T1000 (cell line): ENCODE data around the gene CLDN5.

Source experiments
- DNase-seq: peaks from one replicate; lab custom pipeline; 2025; ENCODE audit warnings: mixed read lengths; lab: John Stamatoyannopoulos, UW

CLDN5 gene, protein sequence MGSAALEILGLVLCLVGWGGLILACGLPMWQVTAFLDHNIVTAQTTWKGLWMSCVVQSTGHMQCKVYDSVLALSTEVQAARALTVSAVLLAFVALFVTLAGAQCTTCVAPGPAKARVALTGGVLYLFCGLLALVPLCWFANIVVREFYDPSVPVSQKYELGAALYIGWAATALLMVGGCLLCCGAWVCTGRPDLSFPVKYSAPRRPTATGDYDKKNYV

DNA sequence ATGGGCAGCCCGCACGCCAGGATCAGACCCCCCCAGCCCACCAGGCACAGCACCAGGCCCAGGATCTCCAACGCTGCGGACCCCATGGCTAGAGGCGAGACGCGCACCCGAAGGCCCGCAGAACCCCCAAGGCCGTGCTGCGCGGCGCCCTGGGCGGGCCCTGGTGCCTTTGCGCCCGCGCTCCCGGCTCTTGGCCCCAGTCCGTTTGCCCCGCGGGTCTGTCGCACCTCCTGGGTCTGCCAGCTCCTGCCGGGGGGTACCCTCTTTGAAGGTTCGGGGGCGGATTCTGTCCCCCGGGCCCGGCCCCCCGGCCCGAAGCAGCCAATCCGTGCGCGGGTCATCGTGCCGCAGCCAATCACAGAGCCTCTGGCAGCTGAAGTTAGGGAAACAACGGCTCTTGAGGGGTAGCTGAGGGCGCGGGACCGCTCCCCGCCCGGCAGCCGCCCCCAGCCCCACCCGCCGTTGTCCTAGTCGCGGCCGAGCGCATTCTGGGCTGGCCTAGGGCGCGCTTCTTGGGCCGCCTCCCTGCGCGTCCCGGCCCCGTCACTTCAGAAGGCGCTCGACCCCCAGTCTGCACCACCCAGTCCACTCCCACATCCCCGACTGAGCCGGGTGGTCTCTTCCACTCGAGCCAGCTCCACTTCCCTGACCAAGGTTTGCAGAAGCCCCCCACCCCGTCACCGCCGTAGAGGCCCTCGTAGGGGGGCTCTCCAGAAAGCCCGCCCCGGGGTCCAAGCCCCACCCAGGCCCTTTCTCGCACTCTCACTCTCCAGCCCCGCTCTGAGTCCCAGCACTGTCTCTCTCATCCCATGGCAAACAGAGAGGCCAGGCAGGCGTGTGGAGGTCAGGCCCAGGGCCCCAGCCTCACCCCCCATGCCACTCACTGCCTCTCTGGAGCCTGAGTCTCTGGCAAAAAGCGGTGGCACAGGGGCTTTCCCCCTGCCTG lies at the start of gene CLDN5:
TSS of gene CLDN5 (minus strand) at position 241 of the 946 bp plus-strand sequence. CDS start at position 86, 155 bp downstream.
- no peak for DNase-seq

DNA sequence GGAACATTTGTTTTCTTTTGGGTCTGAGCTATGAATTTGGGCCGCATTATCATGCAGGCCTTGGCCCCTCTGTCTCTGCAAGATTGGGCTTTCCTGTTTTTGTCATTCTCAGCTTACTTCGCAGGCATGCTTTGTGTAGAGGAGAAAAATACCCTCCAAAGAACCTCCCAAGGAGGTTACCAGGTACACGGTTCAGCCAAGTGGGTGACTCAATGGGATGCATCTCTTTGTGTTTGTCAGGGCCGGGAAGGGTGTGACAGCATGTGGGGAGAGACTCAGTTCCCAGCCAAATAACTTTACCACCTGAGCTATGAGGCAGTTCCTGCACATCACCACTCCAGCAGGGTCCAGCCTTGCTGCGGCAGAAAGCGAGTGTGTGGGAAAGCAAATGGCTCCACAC lies 47.8 kb upstream of the CLDN5 start:
- DNase-seq, result no peak

DNA sequence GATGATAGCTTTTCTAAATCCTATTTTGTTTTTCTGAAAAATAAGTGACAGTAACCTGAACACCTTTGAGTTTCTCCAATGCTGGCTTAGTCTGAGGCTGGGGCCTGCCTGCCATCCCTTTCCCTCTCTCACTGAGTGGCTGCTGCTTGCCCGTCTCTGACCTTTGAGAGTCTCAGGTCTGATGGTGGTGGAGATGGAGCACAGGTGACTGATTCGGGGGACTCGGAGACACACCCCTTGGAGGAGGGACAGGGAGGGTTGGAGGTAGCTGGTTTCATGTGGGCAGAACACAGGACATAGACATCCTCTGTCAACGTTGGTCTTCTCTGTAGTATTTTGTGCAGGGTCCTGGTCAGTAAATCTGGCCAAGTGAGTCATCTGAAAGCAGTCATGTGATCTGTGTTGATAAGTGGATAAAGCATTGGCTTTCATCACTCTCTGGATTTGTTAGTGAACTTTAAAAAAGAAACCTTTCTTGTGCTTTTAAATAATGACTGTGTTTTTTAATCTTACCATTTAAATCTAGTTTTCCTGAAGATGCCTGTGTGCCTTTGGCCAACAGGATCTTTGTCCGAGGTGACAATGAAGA lies 47.1 kb upstream of the CLDN5 start:
- no peak for DNase-seq

DNA sequence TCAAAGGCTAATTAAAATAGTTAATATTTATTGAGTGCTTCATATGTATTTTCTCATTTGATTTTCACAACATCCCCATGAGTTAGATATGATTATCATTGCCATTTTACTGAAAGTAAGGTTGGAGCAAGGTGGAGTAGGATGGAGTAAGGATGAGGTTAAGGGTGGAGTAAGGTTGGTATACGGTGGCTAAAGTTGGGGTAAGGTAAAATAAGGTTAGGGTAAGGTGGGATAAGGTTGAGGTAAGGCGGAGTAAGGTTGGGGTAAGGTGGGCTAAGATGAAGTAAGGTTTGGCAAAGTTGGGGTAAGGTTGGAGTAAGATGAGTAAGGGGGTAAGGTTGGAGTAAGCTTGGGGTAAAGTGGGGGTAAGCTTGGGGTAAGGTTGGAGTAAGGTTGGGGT lies 45.8 kb upstream of the CLDN5 start:
- no peak for DNase-seq

DNA sequence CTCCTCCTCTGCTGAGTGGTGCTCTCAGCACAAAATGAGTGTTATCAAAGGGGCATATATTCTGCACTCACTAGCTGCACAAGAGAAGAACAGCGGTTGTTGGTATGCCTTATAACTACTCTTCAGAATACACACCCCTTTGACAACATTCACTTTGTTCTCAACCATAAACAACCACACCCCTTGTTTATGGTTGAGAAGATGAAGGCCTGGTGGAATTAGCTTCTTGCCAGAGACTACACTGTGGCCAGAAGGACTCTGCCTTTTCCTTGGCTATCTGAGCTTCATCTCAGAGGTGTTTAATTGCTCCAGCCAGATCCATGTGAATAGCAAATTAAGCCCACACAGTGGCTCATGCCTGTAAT lies 45.0 kb upstream of the CLDN5 start:
- no peak for DNase-seq

DNA sequence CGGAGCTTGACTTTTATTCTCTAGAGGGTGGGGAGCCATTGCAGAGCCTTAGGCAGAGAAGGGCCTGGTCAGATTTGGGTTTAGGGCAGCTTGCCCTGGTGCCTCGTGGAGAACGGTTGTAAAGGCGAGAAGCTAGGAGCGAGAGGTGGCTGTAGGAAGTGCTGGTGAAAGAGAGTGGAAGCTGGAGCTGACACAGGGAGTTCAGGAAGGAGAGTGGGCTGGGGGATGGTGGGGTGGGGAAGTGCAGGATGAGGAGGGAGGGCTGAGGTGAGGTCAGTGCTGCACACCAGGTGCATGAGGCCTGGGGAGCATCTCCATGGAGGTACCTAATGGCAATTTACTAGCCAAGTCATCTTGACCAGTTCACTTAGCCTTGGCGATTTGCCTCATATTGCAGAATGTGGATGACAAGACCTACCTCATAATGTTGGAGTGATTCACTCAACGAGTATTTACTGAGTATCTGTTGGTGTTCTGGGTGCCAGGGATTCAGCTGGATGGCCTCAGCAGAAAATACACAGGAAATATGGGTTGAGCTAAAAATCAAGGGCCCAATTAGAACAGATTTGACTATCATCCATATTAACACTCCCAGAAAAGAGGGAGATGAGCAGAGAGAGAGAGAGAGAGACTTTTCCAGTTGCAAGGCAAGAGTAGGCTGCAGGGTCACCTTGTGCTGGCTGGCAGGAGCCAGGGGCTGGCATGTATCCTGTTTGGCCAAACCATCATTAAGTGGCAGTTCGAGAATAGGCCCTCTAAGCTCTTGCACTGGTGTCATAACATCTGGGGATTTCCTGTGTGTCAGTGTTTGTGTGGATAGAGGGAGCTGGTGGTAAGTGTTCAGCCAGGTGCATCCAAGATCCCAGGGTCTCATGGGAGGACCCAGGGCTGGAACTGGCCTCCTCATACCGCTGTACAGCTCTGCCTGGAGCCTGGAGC lies 44.4 kb upstream of the CLDN5 start:
- DNase-seq, result peak; percentile 12

DNA sequence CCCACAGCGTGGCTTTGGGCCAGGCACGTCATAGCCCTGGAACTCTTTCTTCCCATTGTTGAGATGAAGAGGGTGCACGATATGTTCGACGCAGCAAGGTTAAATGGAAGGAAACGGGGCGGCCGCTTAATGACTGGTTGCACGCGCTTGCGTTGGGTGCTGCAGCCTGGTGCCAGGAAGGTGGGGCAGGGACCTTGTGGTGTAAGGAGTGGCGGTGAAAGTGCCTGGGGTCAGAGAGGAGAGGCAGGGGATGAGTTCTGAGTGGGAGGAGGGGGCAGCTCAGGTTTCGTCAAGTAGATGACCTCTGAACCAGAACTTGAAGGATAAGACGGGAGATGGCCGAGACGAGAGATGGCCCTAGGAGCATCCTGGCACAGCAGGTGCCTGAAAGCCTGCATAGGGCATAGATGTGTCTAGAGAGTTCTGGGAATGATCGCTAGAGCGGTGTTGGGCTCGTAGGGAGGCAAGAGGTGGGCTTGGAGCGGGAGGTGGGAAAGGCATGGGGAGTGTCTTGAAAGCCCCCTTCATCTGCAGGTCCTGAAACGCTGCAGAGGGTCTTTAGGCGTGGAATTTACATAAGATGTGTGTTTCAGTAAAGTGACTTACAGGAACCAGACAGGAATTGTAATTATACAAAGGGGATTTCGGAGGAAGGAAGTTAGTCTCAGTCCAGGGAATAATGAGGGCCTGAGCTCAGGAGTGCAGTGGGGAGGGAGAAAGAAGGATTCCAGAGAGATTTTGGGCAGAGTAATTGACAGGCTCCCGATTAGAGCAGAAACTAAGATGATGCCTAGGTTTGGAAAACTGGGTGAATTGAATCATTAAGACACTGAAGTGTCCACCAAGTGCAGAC lies 43.2 kb upstream of the CLDN5 start:
- DNase-seq, result no peak

DNA sequence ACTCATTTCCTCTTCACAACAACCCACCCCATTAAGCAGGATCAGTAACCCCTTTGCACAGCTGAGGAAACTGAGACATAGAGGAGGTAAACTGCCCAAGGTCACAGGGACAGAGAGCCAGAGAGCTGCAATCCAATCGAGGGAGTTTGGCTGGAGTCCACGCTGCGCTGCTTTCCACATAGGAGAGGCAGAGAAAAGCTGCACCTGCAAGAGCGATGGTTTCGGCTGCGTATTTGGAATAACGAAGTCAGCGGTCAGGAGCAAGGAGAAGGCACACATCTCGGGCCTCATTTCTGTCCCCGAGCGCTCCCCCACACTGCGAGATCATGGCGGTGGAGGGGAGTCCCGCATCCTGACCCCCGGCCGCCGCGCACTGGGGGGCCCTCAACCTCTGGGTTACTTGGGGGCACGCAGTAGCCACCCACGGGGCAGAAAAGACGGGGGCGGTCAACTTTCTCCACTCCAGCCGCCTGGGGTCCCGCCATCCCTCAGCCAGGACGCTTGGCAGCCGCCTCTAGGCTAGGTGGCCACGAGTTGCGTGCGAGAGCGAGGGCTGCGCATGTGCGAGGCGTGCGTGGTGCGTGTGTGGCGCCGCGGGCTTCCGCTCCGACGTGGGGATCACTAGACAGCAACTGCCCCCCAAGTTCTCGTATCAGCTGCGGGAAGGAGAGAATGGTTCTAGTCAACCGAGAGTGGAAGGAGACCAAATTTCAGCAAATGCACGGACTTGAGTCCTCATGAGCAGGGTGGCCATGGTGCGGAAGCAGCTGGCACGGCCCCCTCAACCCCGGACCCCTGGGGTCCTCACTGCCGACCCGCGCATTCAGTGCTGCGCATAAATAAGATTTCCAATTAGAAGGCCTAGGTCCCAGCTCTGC lies 42.3 kb upstream of the CLDN5 start:
- no peak for DNase-seq

DNA sequence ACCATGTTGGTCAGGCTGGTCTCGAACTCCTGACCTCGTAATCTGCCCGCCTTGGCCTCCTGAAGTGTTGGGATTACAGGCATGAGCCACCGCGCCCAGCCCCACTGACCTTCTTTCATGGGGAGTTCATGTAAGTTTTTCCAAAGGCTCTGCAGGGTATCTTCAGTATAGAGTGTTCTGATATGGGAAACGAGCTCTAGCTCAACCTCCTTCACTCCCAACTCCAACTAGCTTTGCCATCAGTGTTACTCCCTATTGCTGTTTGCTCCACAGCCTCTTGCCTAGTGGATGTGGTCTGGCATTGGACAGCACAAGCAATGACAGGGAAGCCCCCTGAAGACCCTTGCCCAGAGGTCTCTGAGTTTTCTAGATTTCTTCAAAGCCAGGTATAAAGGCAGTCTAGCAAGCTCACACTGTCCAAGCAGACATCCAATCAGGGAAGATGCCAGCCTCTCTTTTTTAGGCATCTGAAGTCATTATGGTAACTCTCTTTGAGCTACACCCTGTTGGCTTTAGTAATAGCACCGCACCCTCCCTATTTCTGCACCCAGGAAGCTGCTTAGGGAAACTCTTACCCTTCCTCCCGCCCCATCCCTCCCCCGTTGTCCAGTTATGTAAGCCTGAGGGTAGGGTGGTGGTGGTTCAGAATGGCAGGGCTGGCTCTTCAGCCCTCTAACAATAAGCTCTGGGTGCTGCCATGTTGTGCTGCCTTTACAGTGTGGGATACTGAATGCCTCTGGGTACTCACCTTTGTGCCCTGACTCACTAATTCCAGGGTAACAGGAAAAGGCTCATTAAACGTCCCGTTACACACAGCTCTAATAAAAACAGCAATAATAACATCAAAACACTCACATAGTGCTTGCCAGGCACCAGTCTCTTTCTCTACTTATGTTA lies 41.4 kb upstream of the CLDN5 start:
- DNase-seq, result no peak

DNA sequence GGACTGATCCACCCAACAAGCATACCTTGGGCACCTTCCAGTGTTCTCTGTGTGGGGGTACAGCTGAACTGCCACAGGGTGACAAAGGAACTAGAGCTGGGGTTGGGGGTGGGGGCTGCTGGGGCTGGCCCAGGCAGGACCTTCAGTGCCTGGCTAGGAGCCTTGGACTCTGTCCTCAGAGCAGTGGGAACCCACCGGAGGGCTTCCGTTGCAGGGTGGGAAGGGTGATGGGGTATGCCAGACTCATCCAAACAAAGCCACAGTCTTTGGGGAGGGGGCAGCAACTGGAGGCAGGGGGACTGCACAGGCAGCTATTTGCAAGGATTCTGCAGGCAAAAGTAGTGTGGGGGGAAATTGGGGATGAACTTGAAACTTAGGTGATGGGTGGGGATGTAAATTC lies 35.7 kb upstream of the CLDN5 start:
- DNase-seq, result no peak

DNA sequence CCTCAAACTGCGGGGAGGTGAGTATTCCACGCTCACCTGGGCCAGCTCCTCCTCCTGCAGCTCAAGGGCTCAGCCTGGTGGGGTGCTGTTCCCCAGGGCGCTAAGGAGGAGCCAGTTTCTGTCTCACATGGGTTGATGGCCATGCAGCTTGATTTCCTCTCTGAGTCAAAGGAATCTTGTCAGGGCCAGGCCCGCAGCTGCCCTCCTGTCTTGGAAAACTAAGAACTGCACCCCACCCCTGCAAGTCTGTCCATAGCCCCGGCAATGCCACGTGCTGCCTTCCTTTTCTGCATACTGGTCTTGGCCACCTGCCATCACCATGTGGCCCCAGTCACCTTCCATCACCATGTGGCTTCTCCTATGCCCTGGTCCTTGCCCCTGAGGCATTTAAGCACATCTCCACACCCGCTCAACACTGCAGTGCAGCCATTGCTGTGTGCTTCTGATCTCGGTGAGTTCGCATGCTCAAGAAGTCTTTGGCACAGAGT lies 35.2 kb upstream of the CLDN5 start:
- DNase-seq, result no peak

DNA sequence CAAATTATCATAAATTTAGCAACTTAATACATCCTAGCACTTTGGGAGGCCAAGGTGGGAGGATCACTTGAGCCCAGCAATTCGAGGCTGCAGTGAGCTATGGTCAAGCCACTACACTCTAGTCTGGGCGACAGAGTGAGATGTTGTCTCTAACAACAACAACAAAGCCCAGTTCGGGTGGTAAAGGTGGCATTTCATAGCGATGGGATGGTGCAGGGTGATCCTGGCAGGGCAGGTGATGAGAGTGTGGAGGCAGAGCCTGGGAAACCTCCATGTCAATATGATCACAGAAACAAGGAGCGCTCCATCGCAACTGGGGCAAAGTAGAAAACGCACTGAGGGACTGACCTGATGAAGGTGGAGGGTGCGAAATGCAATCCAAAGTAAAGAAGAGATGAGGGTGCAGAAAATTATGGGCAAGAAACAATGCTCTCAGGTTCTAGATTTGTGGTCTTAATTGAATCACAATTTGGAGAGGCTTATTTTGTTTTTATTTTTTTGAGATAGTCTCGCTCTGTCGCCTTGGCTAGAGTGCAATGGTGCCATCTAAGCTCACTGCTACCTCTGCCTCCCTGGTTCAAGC lies 32.8 kb upstream of the CLDN5 start:
- no peak for DNase-seq

DNA sequence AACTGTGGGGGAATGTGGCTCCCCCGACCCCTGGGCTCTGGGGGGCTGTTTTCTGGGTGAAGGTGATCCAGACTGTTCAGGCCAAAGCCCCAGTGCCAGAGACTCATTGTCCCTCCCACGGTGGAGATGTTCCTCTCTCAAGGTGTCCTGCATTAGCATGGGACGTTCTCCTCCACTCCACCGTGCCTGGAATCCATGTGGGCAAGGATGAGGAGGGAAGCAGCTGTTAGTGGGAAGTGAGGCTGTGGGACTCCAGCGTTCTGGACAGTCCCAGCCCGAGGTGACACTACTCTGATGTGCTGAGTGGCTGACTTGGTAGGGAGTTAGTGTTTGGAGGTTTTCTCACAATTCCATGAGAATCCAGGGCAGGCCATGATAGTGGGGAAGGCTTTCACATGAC lies 31.4 kb upstream of the CLDN5 start:
- no peak for DNase-seq

DNA sequence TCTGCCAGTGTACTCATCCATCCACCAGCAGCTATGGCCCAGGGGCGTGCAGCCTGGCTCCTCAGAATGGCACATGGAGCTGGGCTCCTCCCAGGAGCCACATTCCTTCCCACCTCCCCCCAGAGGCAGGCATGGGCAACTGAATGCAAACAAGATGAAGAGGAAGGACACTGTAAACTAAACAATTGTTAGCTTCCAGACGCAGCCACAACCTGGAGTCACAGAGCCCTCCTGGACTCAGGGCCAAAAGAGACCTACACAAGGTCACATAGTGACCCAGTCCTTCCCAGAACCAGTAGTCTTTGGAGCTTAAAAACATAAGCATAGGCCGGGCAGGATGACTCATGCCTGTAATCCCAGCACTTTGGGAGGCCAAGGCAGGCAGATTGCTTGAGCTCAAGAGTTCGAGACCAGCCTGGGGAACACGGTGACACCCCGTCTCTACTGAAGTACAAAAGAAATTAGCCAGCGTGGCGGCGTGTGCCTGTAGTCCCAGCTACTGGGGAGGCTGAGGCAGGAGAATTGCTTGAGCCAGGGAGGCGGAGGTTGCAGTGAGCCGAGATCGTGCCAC lies 30.7 kb upstream of the CLDN5 start:
- DNase-seq, result no peak

DNA sequence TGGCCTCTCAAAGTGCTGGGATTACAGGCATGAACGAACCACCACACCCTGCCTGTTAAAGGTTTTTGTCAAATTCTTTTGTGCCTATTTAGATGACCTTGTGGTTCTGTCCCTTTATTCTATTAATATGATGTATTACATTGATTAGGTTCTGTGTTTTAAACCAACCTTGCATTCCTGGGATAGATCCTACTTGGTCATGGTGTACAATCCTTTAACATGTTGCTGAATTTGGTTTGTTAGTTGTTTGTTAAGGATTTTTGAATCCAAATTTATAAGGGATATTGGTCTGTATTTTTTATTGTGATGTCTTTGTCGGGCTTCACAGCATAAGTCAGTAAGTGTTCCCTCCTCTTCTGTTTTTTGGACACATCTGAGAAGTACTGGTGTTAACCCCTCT lies 29.0 kb upstream of the CLDN5 start:
- DNase-seq, result no peak

DNA sequence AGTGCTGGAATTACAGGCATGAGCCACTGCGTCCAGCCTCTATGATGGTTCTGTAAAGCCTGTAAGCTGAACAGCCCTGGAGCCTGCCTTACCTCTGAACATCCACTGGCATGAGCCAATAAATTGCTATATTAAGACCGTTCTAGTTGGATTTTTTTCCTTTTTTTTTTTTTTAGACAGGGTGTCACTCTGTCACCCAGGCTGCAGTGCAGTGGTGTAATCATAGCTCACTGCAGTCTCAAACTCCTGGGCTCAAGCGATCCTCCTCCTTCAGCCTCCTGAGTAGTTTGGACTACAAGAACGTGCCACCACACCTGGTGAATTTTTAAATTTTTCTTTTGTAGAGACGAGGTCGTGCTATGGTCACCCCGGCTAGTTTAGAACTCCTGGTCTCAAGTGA lies 26.2 kb upstream of the CLDN5 start:
- DNase-seq, result no peak

DNA sequence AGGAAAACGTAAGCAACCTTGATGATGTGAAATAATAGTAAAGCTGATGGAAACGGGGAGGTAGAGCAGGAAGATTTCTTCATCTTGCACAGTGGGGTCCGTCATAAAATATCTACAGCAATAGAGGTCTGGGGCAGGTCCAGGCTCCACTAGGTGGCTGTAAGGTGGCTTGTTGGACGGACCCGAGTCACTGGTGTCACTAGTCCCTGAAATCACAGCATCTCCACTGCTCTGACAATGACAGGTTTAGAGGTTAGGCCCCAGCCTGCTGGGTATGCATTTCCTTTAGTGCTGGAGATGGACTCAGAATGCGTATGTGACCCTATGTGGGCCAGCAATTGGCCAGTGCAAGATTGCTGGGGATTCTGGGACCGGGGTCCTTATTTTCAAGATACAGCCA lies 25.2 kb upstream of the CLDN5 start:
- no peak for DNase-seq

DNA sequence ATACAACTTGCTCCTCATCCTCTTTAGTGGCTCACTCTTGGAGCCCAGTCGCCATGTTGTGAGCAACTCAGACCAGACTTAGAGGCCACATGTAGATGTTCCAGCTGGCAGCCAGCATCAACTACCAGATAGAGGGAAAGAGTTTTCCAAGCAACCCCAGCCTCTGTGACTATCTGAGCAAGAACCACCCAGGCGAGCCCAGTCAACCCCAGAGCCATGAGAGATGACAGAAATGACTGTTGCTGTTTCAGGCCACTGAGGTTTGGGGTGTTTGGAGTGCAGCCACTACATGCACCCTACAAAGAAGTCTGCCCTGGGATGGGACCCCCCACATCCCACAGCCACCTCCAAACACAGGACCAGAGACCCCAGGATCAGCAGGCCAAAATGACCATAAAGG lies 24.8 kb upstream of the CLDN5 start:
- no peak for DNase-seq
